HG02973 (cell line): Measurements from ENCODE around the gene CDC42SE2.
A peak's percentile ranks its signal among the peaks of the same experiment; 100 is the strongest.
"Not testable (repeated sequence)": the region's sequence is repeated elsewhere in the genome, so short reads cannot be mapped to it uniquely, and the experiment has no call there.

Source experiments
- ATAC-seq: cut with Tn5 transposase; IDR thresholded peaks from one replicate; pipeline ENCODE4 v1.9.1; 2021; ENCODE audit warnings: moderate library complexity; ENCODE audit not compliant: unreplicated experiment

The CDC42SE2 gene

GRCh38 chr5:131250751-131251475 is 12.9 kb upstream of the CDC42SE2 start:
- ATAC-seq, result no peak

- peak; percentile 83 for ATAC-seq
These were observed 11.1 kb upstream of the CDC42SE2 start for GRCh38 chr5:131252824-131253171.

- ATAC-seq, result not testable (repeated sequence)
These were observed 9.8 kb upstream of the CDC42SE2 start for GRCh38 chr5:131254025-131254424.

GRCh38 chr5:131254741-131255140 is 9.1 kb upstream of the CDC42SE2 start:
- ATAC-seq, result no peak

- no peak for ATAC-seq
These were observed 7.4 kb upstream of the CDC42SE2 start for GRCh38 chr5:131256507-131256823.

- no peak for ATAC-seq
These were observed 5.1 kb upstream of the CDC42SE2 start for GRCh38 chr5:131258733-131259132.

GRCh38 chr5:131259326-131259725 is 4.5 kb upstream of the CDC42SE2 start:
- no peak for ATAC-seq

GRCh38 chr5:131260895-131261294 is 3.0 kb upstream of the CDC42SE2 start:
- ATAC-seq, result no peak

- ATAC-seq, result no peak
These were observed 2.4 kb upstream of the CDC42SE2 start for GRCh38 chr5:131261483-131261882.

GRCh38 chr5:131262953-131263541 is 806 bp upstream of the CDC42SE2 start:
- ATAC-seq, result peak; percentile 15

- no peak for ATAC-seq
These were observed 722 bp downstream of the CDC42SE2 start for GRCh38 chr5:131264451-131265099.

GRCh38 chr5:131265311-131265803 is 1.5 kb downstream of the CDC42SE2 start:
- peak; percentile 32 for ATAC-seq

GRCh38 chr5:131266370-131267060 is 2.7 kb downstream of the CDC42SE2 start:
- ATAC-seq, result no peak

GRCh38 chr5:131268758-131269370 is 5.0 kb downstream of the CDC42SE2 start:
- ATAC-seq, result no peak

GRCh38 chr5:131270809-131271208 is 7.0 kb downstream of the CDC42SE2 start:
- no peak for ATAC-seq

GRCh38 chr5:131271888-131272287 is 8.0 kb downstream of the CDC42SE2 start:
- not testable (repeated sequence) for ATAC-seq

- no peak for ATAC-seq
These were observed 8.5 kb downstream of the CDC42SE2 start for GRCh38 chr5:131272307-131272706.

- no peak for ATAC-seq
These were observed 8.9 kb downstream of the CDC42SE2 start for GRCh38 chr5:131272724-131273123.

GRCh38 chr5:131274326-131275063 is 10.6 kb downstream of the CDC42SE2 start:
- no peak for ATAC-seq

- no peak for ATAC-seq
These were observed 12.2 kb downstream of the CDC42SE2 start for GRCh38 chr5:131276072-131276471.

- no peak for ATAC-seq
These were observed 13.6 kb downstream of the CDC42SE2 start for GRCh38 chr5:131277447-131277846.
